ENCODE results near the gene NFE2L2.
"Not testable (repeated sequence)": the region's sequence is repeated elsewhere in the genome, so short reads cannot be mapped to it uniquely, and the experiment has no call there.

NFE2L2 gene

DNA sequence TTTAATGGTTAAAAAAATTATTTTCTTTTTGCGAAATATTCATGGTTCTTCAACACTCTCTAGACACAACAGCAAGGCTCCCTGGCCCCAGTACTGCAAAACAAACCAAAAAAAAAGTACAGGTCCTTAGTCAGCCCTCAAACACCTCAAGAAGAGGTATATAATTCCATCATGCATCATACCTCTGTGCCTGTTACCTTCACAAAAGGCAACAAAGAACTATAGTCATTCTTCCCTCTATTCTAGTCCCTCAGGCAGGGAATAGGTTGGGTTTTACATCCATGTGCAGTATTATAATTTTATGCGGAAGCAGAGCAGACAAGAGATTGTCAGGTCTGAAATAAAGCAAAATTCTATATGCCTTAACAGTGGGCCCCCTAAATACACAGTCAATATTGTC lies 8.5 kb downstream of the NFE2L2 start:
- DNase-seq (ENCODE audit: low read depth): no peak

DNA sequence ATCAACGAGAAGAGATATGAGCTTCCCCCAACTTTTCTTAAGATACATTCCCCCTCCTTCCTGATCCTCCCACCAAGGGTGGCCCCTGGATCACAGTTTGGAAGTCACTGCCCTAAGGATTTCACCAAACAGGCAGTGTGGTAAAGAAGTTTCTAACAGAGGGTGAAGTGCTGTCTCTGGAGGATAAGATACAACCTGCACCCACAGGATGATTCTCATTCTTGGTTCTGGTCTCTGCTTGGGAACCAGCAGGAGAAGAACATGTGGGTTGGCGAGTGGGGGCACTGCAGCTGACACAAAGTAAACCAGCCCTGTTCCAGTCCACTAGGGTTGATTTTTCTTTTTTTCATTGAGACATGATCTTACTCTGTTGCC lies 9.3 kb downstream of the NFE2L2 start:
- DNase-seq (ENCODE audit: low read depth): no peak

DNA sequence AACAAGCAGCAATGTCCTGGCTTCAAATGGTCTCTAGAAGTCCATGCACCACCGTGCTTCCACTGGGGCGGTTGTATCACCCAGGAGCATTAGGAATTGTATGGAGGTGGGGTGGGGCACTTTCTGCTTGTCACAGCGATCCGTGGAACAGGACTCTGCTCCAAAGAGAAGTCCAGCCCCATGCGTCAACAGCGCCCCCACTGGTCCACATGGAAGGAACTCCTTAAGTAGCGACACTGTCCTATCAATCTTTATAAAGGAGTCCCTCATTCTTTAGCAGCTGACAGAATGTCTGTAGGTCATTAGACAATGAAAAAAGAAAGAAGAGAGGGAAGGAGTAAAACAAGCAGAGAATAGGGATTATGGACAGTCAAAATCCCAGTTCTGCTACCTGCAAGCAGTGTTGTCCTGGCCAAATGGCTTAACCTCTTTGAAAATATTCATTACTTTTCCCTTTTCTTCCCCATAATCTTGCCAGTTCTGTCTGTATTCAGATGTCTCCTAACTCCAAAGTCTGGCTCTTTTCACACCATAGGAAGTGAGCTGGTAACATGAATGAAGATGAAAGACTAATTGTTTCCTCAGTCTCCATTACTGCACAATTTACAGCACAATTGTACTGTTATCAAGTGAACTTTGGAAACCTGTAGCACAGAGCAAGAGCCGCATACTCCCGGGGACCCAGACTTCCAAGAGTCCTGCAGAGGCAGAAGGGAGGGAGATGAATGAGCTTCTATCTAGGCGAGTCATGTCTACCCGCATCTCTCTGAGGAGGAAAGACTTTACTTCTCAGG lies 9.9 kb downstream of the NFE2L2 start:
- DNase-seq (ENCODE audit: low read depth): no peak

DNA sequence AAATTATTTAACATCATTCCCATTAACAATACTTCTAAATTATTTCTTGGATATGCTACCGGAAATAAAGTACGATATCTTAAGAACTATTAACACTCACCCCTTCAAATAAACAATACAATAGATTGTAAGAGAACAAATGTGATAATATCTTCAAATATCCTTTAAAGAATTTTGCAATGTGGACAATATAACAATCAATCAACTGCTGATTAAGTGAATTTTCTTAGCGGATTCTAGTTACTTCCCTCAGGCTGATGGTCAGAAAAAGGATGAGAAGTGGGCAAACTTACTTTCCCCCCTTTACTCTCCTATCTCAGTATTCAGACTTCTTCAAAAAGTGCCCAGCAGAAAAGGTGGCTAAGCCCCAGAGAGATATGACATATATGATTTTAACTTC lies 10.8 kb downstream of the NFE2L2 start:
- no peak for DNase-seq (ENCODE audit: low read depth)

GRCh38 chr2:177252808-177253531 lies 11.6 kb downstream of the NFE2L2 start:
- DNase-seq (ENCODE audit: low read depth): no peak

GRCh38 chr2:177251165-177251542 lies 13.4 kb downstream of the NFE2L2 start:
- no peak for DNase-seq (ENCODE audit: low read depth)

DNA sequence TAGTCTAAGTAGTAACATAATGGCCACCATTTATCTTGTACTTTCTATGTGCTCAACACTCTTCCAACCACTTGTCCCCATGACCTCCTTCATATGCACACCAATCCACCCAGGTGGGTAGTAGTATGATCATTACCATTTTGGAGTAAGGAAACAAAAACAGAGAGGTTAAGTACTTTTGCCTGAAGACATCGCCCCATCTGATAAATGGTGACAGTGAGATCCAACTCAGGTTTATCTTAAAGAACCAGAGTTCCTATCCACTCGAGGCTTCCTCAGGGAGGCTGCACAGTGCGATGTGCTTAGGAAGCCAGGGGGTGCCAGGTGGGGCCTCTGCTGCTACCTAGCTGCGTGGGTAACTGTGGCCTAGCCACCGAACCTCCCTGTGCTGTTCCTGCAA lies 14.1 kb downstream of the NFE2L2 start:
- no peak for DNase-seq (ENCODE audit: low read depth)

- DNase-seq (ENCODE audit: low read depth): no peak
Observed at GRCh38 chr2:177249038-177249437, 15.5 kb downstream of the NFE2L2 start.

DNA sequence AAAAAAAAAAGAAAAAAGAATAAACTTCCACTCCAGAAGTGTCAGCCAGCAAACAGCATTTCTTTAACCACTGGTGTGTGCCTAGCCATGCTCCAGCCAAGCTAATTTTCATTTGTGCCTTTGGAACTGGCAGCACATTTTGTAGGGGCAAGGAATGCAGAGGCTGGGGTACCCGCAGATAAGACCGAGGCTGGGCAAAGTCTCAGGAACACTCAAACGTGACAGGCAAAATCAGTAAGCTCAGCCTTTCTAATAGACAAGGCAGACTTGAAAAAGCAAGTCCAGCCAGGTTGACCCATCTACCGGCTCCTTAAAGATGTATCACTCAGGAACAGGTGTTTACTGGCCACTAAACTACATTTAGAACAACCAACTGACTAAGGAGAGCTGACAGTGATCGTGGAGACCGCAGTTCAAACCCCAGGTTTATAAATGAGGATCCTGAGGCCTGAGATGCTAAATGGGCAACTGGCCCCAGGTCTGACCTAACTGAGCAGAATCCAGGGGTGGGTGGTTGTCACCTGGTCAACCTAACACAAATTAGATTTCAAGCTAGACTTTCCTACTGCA lies 16.7 kb downstream of the NFE2L2 start:
- no peak for DNase-seq (ENCODE audit: low read depth)

DNA sequence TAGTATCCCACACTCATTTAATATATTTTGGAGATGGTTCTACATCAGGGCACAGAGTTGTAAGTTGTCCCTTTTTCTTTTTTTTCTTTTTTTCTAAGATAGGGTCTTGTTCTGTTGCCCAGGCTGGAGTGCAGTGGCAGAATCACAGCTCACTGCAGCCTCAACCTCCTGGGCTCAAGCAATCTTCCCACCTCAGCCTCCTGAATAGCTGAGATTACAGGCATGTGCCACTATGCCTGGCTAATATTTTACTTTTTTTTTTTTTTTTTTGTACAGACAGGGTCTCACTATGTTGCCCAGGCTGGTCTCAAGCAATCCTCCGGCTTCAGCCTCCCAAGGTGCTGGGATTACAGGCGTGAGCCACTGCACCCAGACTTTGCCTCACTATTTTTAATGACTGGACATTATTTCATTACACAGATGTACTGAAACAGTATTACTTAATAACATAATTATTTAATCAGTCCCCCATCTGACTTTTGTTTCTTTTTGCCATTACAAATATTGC lies 17.9 kb downstream of the NFE2L2 start:
- DNase-seq (ENCODE audit: low read depth): not testable (repeated sequence)

GRCh38 chr2:177246000-177246399 lies 18.5 kb downstream of the NFE2L2 start:
- DNase-seq (ENCODE audit: low read depth): no peak

- DNase-seq (ENCODE audit: low read depth): no peak
Observed at GRCh38 chr2:177245010-177245422, 19.5 kb downstream of the NFE2L2 start.

DNA sequence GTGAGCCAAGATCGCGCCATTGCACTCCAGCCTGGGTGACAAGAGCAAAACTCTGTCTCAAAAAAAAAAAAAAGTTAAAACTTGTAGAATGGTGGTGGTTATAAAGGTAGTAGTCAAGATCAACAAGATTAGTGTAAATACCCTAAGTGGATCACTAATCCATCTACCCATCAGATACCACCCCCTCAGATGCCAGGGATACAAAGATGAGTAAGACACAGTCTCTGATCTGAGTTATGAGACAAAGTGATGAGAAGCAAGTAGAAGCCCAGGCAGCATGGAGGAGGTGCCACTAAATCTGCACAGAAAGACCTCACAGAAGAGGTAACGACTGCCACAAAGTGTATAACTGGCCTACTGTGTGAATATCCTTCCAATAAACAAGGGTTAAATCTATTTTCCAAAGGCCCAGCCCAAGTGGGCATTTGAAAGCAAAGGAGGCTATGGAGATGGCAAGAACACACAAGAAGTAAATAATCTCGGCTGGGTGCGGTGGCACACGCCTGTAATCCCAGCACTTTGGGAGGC lies 20.2 kb downstream of the NFE2L2 start:
- DNase-seq (ENCODE audit: low read depth): no peak

- no peak for DNase-seq (ENCODE audit: low read depth)
Observed at GRCh38 chr2:177243476-177243875, 21.1 kb downstream of the NFE2L2 start.

- no peak for DNase-seq (ENCODE audit: low read depth)
Observed at GRCh38 chr2:177243073-177243472, 21.5 kb downstream of the NFE2L2 start.

- DNase-seq (ENCODE audit: low read depth): no peak
Observed at GRCh38 chr2:177242121-177242987, 22.2 kb downstream of the NFE2L2 start.

DNA sequence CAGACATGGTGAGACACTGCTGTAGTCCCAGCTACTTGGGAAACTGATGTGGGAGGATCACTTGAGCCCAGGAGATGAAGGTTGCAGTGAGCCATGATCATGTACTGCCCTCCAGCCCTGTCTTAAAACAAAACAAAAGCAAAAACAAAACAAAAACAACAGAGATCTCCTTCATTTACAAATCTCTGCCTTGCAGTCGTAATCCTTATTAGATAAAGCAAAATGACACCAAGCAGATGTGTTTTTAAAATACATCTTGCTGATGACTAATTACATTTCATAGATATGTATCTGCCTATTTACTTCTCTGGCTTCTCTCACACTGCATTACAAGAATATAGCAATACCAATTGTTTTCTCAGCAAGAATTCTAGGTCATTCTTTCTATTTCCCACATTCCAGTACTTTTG lies 22.8 kb downstream of the NFE2L2 start:
- DNase-seq (ENCODE audit: low read depth): no peak

DNA sequence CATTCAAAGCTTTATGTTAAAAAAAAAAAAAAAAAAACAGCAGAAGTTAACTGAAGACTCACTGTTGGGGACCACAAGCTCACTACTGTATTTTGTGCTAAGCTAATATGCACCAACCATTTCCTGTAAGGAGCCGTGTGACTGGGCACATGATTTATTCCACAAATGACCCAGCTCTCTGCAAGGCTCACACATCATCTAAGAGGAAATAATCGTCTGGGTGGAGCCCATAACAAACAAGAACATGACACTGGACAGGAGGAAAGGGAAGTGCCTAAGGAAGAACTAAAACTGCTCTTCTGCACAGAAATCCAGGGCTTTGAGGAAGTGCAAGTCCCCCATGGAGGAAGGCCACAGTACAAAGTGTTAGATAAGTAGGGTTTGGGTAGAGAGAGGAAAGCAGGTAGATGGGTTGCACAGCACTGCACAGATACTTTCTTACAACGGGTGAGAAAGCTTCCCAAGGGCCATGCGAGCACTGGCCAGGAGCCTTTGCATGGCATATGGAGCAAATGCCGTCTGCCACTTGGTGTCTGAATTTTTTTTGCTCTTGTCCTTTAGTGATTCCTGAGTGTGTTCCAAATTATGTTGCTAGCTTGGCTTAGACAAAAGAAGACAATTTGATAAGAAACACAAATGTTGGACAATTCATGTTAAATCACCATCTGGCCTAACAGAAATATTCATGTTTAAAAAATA lies 24.4 kb downstream of the NFE2L2 start:
- peak; percentile 47 for DNase-seq (ENCODE audit: low read depth)

DNA sequence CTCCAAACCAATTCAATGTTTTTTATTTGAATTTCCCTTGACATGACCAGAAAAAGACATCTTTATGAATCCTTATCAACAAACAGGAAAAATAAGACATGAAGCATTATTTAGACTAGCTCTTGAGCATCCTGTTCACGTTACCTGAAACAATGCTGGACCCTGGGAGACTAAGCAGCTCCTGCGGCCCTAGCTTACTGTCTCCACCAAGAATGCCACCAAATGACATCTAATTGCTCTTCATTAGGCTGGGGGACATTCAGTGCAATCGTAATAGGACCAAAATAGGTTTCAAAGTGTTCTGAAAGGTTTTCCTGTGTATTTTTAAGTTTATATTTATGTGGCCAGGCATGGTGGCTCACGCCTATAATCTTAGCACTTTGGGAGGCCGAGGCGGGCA lies 25.5 kb downstream of the NFE2L2 start:
- DNase-seq (ENCODE audit: low read depth): no peak

GRCh38 chr2:177237932-177238331 lies 26.6 kb downstream of the NFE2L2 start:
- DNase-seq (ENCODE audit: low read depth): no peak

GRCh38 chr2:177235855-177236437 lies 28.6 kb downstream of the NFE2L2 start:
- DNase-seq (ENCODE audit: low read depth): no peak

Data from CMK (cell line).